Stimulated activated CD4-positive, alpha-beta T cell treated with anti-CD3 and anti-CD28 coated beads, Interleukin-12 subunit alpha, Interleukin-12 subunit beta, amount 100 ng/mL, for 24 hours (primary cell): ENCODE measurements around the gene ASB1.

Experiments used
- DNase-seq, 2 experiments: peaks; one replicate each; pipeline ENCODE4 v3.0.0-alpha.2; 2020; ENCODE audit warnings: low read depth in 2 of 2

ASB1 gene

GRCh38 chr2:238444242-238444641 lies 17.5 kb downstream of the ASB1 start:
- no peak for DNase-seq

DNA sequence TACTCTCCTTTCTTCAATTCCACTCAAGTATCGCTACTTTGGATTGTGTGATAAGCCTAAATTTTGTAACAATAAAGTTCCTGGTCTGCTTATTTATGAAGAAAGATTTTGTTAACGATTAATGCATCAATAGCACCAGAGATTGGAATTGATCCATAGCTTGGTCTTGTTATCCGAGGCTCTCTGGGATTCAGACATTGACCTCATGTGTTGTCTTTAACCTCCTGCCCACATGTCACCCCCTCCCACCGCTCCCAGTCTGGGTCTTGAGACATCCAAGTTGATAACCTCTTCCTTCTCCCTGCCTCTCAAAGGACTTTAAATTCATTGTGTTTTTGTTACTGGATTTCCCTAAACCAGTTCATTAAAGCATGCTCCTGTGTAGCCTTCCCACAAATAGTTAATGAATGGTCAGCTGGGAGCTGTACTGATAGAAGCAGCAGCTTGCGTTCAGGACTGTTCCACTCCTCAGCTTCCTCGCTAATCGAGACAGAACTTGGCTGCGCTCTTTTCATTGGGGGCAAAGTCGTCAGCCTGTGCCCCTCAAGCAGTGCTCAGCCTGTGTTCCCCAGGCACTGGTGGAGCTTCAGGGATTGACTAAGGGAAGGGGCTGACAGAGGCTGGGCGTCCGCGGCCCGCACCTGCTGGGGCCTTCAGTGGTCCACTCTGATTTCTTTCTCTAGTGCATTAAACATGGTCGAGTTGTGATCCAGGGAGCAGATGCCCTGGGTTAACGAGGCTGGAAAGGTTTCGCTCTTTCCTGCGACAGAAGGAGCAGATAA lies 18.9 kb downstream of the ASB1 start:
- no peak for DNase-seq

DNA sequence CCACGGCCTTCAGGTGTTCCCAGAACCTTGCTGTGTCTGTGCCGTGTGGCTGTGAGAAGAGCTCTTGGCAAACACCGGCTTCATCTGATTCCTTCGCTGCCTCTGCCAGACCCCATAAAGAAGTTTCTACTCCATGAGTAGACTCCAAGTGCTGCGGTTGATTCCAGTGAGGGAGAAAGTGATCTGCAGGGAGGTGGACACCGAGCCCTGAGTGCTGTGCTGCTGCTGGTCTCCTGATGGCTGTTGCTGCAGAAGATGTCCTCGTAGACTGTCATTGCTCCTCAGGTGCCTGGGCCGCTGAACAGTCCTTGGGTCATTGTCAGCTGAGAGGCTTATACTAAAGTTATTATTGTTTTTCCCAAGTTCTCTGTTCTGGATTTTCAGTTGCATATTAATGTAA lies 19.6 kb downstream of the ASB1 start:
- DNase-seq: no peak

- no peak for DNase-seq
Measured at GRCh38 chr2:238448031-238448955, 21.6 kb downstream of the ASB1 start.

- no peak for DNase-seq
Measured at GRCh38 chr2:238449241-238449640, 22.5 kb downstream of the ASB1 start.

DNA sequence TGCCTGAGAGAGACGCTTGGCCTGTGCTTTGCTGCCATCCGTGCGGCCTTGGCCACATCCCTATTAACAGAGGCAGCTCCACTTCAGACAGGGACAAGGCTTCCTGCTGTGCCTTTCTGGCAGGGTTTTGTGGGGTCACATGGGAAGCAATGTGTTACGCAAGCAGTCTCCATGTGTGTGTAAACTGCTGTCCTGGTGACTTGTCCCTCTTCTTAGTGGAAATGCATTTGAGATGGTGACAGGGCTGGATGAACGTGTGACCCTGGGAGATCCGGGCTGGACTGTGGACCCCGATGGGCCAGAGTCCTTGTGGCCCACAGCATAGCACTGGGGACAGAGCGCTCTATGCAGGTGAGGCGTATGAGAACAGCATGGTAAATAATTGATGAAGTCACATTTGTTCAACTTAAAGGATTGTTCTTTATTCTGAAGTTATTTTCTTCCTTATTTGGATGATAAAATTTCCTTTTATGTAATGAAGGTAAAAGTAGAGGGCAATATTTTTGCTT lies 23.2 kb downstream of the ASB1 start:
- no peak for DNase-seq

- DNase-seq: no peak
Measured at GRCh38 chr2:238450440-238450861, 23.7 kb downstream of the ASB1 start.

DNA sequence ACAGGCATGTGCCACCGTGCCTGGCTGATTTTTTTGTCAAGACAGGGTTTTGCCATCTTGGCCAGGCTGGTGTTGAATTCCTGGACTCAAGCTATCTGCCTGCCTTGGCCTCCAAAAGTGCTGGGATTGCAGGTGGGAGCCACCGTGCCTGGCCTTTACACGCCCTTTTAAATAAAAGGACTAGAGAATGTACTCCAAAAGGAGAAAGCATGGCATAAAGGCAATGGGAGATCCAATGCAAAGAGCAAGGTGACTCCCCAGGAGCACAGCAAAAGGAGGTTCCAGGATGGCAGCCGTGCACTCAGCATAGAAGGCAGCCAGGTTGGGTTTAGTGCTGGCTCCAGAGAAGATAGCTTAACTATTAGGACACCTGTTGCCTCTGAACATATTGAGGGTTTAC lies 27.1 kb downstream of the ASB1 start:
- no peak for DNase-seq

DNA sequence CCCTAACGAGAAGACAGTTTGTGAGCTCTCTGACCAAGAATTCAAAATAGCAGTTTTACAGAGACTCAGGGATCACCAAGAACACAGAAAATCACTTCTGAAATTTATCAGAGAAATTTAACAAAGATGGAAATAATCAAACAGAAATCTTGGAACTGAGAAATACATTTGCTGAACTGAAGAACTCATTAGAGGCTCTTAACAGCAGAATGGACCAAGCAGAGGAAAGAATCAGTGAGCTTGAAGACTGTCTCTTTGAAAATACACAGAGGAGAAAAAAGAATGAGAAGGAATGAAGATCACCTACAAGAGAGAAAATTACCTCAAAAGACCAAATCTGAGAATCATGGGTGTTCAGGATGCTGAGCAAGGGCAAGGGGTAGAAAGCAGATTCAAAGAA lies 29.7 kb downstream of the ASB1 start:
- DNase-seq: no peak

DNA sequence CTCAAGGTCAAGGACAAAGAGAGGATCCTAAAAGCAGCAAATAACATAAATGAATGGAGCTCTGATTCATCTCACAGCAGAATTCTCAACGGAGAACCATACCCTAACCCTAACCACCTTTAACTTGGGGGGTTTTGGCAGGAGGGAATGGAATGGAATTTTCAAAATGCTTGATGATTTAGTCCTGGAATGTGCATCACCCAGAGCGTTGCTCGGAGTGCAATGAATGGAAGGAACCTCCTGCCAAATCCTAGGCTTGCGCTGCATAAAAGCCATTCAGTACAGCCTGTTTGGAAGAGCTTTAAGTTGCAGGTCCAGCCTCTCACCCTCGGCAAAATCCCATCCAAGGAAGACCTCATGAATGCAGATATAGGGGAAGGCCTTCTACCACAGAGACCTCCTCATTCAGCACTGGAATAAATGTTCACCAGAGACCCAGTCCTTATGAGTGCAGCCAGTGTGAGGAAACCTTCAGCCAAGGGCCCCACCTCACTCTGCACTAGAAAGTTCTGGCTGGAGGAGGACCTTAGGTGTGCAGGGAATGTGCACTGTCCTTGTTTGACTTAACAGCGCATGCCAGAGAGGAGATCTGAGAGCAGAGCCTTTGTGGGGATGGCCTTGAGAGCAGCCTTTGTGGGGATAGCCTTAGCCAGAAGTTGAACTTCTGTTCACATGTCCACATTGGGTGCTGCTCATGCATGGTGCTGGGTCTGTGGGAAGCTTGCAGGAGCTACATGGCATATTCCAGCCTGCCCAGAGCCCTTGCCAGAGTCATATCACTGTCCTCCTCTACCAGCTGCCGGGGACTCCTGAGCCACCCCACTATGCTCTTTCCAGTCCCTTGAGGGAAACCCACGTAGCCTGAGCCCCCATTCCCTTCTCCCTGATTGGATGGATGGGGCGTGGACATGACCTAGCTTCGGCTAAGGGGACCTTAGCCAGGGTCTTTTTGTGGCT lies 30.5 kb downstream of the ASB1 start:
- no peak for DNase-seq

GRCh38 chr2:238457927-238458324 lies 31.2 kb downstream of the ASB1 start:
- no peak for DNase-seq

DNA sequence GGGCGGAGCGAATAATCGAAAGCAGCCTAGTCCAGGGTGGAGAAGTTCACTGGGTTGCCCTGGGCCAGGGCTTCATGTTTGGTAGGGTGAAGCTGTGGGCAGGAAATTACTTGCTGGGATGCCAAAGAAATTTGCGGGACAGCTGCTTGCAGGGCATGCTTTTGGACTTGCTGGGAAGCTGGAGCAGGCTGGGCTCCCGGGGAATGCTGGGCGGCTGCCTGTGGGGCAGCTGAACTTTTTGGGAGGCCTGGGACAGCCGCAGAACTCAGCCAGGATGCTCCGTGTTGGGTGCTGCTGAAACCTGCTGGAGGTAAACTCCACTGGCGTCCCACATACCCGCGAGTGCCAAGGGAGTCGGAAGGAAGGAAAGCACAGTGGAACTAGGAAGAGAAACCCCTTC lies 31.9 kb downstream of the ASB1 start:
- no peak for DNase-seq

GRCh38 chr2:238459081-238459629 lies 32.4 kb downstream of the ASB1 start:
- DNase-seq: no peak

DNA sequence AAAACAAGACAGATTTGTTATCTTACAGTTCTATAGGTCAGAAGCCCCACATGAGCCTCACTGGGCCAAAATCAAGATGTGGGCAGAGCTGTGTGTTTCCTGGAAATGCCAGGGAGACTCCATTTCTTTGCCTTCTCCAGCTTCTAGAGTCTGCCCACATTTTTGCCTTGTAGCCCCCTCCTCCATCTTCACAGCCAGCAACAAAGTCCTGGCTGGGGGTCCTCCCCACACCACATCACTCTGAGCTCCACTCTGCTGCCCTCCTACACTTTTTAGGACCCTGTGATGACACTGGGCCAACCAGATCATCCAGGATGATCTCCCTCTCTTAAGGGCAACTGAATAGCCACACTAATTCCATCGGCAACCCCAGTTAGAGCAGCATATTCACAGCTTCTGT lies 34.3 kb downstream of the ASB1 start:
- no peak for DNase-seq

- no peak for DNase-seq
Measured at GRCh38 chr2:238461491-238461890, 34.8 kb downstream of the ASB1 start.

GRCh38 chr2:238461916-238462315 lies 35.2 kb downstream of the ASB1 start:
- DNase-seq: no peak

DNA sequence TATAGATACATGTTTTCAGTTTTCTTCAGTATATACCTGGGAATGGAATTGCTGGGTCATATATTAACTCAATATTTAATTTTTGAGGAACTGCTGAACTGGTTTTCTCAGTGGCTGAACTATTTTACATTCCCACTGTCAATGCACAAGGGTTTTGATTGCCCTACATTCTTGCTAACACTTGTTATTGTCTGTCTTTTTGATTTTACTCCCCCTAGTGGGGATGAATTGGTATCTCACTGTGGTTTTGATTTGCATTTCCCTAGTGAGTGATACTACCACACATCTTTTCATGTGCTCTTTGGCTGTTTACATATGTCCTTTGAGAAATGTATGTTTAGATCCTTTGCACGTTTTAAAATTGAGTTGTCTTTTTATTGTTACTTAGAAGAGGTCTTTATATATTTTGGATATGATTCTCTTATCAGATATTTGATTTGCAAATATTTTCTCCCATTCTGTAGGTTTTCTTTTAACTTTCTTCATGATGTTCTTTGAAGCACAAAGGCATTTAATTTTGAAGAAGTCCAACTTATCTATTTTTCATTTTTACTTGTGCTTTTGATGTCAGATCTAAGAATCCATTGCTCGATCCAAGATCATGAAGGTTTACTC lies 36.2 kb downstream of the ASB1 start:
- no peak for DNase-seq

DNA sequence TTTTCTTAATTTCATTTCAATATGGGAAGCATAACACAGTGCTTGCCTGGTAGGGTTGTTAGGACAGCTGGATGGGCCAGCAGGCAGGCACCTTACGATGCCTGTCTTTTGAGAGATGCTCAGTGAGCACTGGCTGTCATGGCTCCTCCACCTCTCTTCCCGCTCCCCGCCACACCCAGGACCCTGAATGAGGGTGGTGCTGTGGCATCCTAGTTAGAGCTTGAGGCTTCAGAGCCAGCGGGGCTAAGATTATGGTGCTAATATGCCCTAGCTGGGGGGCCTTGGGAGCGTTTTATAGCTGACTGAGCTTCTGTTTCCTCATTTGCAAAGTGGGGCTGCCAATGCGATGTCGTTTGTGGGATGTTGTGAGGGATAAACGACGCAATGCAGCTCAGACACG lies 37.7 kb downstream of the ASB1 start:
- no peak for DNase-seq

DNA sequence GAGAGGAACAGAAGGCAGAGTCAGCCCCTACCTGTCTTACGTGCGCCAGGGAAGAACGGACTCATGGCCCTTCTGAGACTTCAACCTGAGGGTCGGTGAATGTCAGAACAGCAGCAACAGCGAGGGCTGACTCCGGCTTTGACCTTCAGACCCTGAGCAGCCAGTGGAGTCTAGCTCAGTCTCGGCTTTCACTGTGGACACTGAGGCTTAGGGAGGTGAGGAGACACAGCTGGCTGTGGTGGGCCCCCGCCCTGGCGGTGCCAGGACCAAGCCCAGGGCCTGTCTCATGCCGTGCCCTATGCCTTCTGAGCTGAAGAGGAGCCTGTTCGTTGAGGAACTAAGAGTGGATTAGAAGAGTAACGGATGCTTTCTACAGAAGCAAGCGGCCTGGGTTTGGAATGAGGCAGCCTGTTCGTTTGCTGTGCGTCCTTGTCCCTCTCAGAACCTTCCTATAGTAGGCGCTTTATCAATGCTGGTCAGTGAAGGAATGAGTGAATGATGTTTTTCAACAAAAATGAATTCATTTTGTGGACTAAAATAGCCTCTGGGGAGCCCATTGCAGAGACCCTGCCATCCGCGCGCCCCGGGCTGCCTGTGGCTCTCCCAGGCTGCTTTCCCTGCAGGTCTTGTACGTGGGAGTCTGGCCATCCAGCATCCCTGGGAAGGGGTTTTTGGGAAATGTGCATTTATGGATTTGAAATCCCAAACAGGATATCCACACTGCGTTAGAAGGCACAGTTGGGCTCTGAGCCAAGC lies 38.9 kb downstream of the ASB1 start:
- no peak for DNase-seq

GRCh38 chr2:238466243-238466756 lies 39.6 kb downstream of the ASB1 start:
- DNase-seq: no peak
